HG03135 (cell line): ENCODE results near the gene INPP4B.

Experiments
- ATAC-seq: cut with Tn5 transposase; IDR thresholded peaks from one replicate; pipeline ENCODE4 v1.9.1; 2021; ENCODE audit warnings: mild to moderate bottlenecking, moderate library complexity; ENCODE audit not compliant: unreplicated experiment

INPP4B gene

GRCh38 chr4:142595222-142595871 lies 250.8 kb downstream of the INPP4B start:
- ATAC-seq: no peak

GRCh38 chr4:142585411-142585810 lies 260.7 kb downstream of the INPP4B start:
- no peak for ATAC-seq

GRCh38 chr4:142583708-142584107 lies 262.4 kb downstream of the INPP4B start:
- no peak for ATAC-seq

GRCh38 chr4:142582340-142582739 lies 263.8 kb downstream of the INPP4B start:
- no peak for ATAC-seq

- no peak for ATAC-seq
These were observed 264.2 kb downstream of the INPP4B start for GRCh38 chr4:142581881-142582280.

- no peak for ATAC-seq
These were observed 266.7 kb downstream of the INPP4B start for GRCh38 chr4:142579443-142579842.

GRCh38 chr4:142574306-142574705 lies 271.8 kb downstream of the INPP4B start:
- ATAC-seq: no peak

GRCh38 chr4:142572071-142572470 lies 274.0 kb downstream of the INPP4B start:
- no peak for ATAC-seq

- ATAC-seq: no peak
These were observed 278.3 kb downstream of the INPP4B start for GRCh38 chr4:142567620-142568451.

- ATAC-seq: no peak
These were observed 278.9 kb downstream of the INPP4B start for GRCh38 chr4:142567199-142567598.

GRCh38 chr4:142566777-142567176 lies 279.3 kb downstream of the INPP4B start:
- no peak for ATAC-seq

- ATAC-seq: no peak
These were observed 279.9 kb downstream of the INPP4B start for GRCh38 chr4:142566243-142566642.

- ATAC-seq: no peak
These were observed 280.3 kb downstream of the INPP4B start for GRCh38 chr4:142565771-142566170.

GRCh38 chr4:142563682-142564291 lies 282.3 kb downstream of the INPP4B start:
- no peak for ATAC-seq

GRCh38 chr4:142559986-142560385 lies 286.1 kb downstream of the INPP4B start:
- ATAC-seq: no peak

GRCh38 chr4:142558851-142559250 lies 287.2 kb downstream of the INPP4B start:
- ATAC-seq: no peak

GRCh38 chr4:142557239-142557801 lies 288.8 kb downstream of the INPP4B start:
- ATAC-seq: no peak

GRCh38 chr4:142556570-142557238 lies 289.4 kb downstream of the INPP4B start:
- ATAC-seq: no peak

- no peak for ATAC-seq
These were observed 290.1 kb downstream of the INPP4B start for GRCh38 chr4:142556048-142556447.

GRCh38 chr4:142554412-142554811 lies 291.7 kb downstream of the INPP4B start:
- no peak for ATAC-seq
